ENCODE data around the gene TOB1. TPM values are rescaled to one million over a fixed set of nuclear protein-coding genes. Genes with fewer than 3 reads are reported as not detected.

TOB1 gene
- total RNA-seq, 1 experiment from 2014 or later = 19.3 TPM

DNA sequence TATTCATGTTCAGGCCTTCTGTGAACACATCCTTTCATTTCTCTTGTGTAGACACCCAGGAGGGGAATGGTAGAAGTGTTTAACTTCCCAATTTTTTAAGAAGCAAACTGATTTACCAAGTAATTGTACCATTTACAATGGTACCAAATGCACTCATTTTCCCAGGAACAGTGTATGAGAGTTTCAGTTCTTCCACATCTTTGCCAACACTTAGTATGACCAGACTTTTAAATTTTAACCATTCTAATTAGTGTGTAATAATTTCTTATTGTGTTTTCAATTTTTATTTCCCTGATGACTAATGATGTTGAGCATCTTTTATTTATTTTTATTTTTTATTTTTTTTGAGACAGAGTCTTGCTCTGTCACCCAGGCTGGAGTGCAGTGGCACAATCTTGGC is 41.0 kb downstream of the TOB1 start:
- TF ChIP-seq EZH2 (IDR thresholded peaks at IDR 0.05; ENCODE audit: borderline replicate concordance, low read depth, low read length, poor library complexity, severe bottlenecking) = no peak
- TF ChIP-seq, protein P1, sequence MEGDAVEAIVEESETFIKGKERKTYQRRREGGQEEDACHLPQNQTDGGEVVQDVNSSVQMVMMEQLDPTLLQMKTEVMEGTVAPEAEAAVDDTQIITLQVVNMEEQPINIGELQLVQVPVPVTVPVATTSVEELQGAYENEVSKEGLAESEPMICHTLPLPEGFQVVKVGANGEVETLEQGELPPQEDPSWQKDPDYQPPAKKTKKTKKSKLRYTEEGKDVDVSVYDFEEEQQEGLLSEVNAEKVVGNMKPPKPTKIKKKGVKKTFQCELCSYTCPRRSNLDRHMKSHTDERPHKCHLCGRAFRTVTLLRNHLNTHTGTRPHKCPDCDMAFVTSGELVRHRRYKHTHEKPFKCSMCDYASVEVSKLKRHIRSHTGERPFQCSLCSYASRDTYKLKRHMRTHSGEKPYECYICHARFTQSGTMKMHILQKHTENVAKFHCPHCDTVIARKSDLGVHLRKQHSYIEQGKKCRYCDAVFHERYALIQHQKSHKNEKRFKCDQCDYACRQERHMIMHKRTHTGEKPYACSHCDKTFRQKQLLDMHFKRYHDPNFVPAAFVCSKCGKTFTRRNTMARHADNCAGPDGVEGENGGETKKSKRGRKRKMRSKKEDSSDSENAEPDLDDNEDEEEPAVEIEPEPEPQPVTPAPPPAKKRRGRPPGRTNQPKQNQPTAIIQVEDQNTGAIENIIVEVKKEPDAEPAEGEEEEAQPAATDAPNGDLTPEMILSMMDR (conservative IDR thresholded peaks at IDR 0.05; ENCODE audit: low read depth, low read length) = no peak
- POLR2A ChIA-PET (ENCODE audit: low non-redundant PET) = no interaction called here
- CTCF ChIA-PET = no interaction called here

DNA sequence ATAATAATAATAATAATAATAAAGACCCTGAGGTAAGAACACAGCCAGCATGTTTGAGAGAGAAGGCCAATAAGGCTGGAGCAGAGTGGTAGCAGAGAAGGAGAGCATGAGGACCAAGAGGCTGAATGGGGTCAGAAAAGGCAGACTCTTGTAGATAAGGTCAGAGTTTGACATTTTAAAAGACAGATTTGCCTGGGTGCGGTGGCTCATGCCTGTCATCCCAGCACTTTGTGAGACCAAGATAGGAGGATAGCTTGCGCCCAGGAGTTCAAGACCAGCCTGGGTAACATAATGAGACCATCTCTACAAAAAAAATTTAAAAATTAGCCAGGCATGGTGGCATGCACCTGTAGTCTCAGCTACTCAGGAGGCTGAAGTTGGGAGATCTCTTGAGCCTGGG is 41.7 kb downstream of the TOB1 start:
- intact Hi-C loops (cut with micrococcal nuclease; ENCODE audit: unreplicated experiment) = no loop called here
- BruUV-seq (replicated peaks) = no TSS peak
- Histone ChIP-seq H3K9me3 (ENCODE audit: low read depth, low read length, poor library complexity, severe bottlenecking) (no peaks in the 10 kb centered on the region), H3K4me3 (ENCODE audit: low read depth, low read length, poor library complexity, severe bottlenecking) (no peak overlapping the region), H3K27me3 (replicated peaks; ENCODE audit: insufficient read depth, low read depth, low read length, poor library complexity) (no peaks in the 10 kb centered on the region), H3K4me1 (ENCODE audit: insufficient read depth, low read length, poor library complexity, severe bottlenecking) (no peaks in the 10 kb centered on the region), H3K27ac (ENCODE audit: low read depth, low read length, poor library complexity, severe bottlenecking) (no peak overlapping the region), H3K36me3 (ENCODE audit: insufficient read depth, low read length, poor library complexity, severe bottlenecking) (no peaks in the 10 kb centered on the region)
- POLR2A ChIA-PET (ENCODE audit: low non-redundant PET) = no interaction called here
- DNase-seq (ENCODE audit: low spot score) = no peak
- no peak for TF ChIP-seq EZH2 (IDR thresholded peaks at IDR 0.05; ENCODE audit: borderline replicate concordance, low read depth, low read length, poor library complexity, severe bottlenecking)
- TF ChIP-seq, protein P1 (conservative IDR thresholded peaks at IDR 0.05; ENCODE audit: low read depth, low read length) = no peak
- CTCF ChIA-PET = no interaction called here

More for the DNA sequence above, 41.0 kb downstream of the TOB1 start:
- no peaks in the 10 kb centered on the region for H3K9me3 ChIP-seq (ENCODE audit: low read depth, low read length, poor library complexity, severe bottlenecking)
- H3K36me3 ChIP-seq (ENCODE audit: insufficient read depth, low read length, poor library complexity, severe bottlenecking) = no peaks in the 10 kb centered on the region
- intact Hi-C loops (cut with micrococcal nuclease; ENCODE audit: unreplicated experiment) = no loop called here
- no TSS peak for BruUV-seq (replicated peaks)
- H3K27me3 ChIP-seq (replicated peaks; ENCODE audit: insufficient read depth, low read depth, low read length, poor library complexity) = no peaks in the 10 kb centered on the region
- H3K4me3 ChIP-seq (ENCODE audit: low read depth, low read length, poor library complexity, severe bottlenecking) = no peak overlapping the region
- no peaks in the 10 kb centered on the region for H3K4me1 ChIP-seq (ENCODE audit: insufficient read depth, low read length, poor library complexity, severe bottlenecking)
- no peak for DNase-seq (ENCODE audit: low spot score)
- no peak overlapping the region for H3K27ac ChIP-seq (ENCODE audit: low read depth, low read length, poor library complexity, severe bottlenecking)

DNA sequence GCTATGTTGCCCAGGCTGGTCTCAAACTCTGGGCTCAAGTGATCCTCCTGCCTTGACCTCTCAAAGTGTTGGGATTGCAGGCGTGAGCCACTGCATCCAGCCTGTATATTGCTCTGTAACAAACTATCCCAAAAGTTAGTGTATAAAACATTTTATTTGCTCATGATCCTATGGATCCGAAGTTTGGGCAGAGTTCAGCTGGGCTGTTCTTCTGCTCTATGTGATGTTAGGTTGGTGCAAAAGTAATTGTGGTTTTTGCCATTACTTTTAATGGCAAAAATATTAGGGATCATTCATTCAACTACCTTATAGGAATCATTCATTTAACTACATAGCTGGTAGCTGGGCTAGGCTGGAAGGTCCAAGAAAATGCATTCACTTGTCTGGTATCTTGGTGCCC is 43.6 kb downstream of the TOB1 start:
- TF ChIP-seq, protein P1 (conservative IDR thresholded peaks at IDR 0.05; ENCODE audit: low read depth, low read length) = no peak
- no peak for TF ChIP-seq EZH2 (IDR thresholded peaks at IDR 0.05; ENCODE audit: borderline replicate concordance, low read depth, low read length, poor library complexity, severe bottlenecking)
- peaks cover 5% of the 10 kb centered on the region for H3K4me1 ChIP-seq (ENCODE audit: insufficient read depth, low read length, poor library complexity, severe bottlenecking)
- ChIA-PET CTCF (interaction anchor here (0.7 kb wide), 1 partner anchor 126 kb away, joined by 3 read pairs; no protein-coding TSS in a partner anchor), POLR2A (ENCODE audit: low non-redundant PET) (no interaction called here)
- H3K9me3 ChIP-seq (ENCODE audit: low read depth, low read length, poor library complexity, severe bottlenecking) = no peaks in the 10 kb centered on the region
- no peak for DNase-seq (ENCODE audit: low spot score)
- H3K36me3 ChIP-seq (ENCODE audit: insufficient read depth, low read length, poor library complexity, severe bottlenecking) = no peaks in the 10 kb centered on the region
- no TSS peak for BruUV-seq (replicated peaks)
- H3K4me3 ChIP-seq (ENCODE audit: low read depth, low read length, poor library complexity, severe bottlenecking) = no peak overlapping the region
- intact Hi-C loops (cut with micrococcal nuclease; ENCODE audit: unreplicated experiment) = no loop called here
- H3K27me3 ChIP-seq (replicated peaks; ENCODE audit: insufficient read depth, low read depth, low read length, poor library complexity) = no peaks in the 10 kb centered on the region
- H3K27ac ChIP-seq (ENCODE audit: low read depth, low read length, poor library complexity, severe bottlenecking) = no peak overlapping the region

All from A673 (cell line).